H1 (cell line): ENCODE data around the gene ADRM1.

Experiments used
- CTCF ChIP-seq, 3 experiments: IDR thresholded peaks; 1 replicate in 2 of 3; 2 replicates in 1 of 3; pipeline versions ENCODE4 v1.5.1 to v1.6.1; 2011; ENCODE audit warnings: low read length in 3 of 3, mild to moderate bottlenecking in 3 of 3, inconsistent platforms in 2 of 3, low read depth in 1 of 3, moderate library complexity in 1 of 3; ENCODE audit not compliant: insufficient read depth in 1 of 3; ENCODE audit errors: control extremely low read depth in 1 of 3
- EGR1 ChIP-seq: IDR thresholded peaks from 2 replicates; pipeline ENCODE4 v1.6.1; 2011; ENCODE audit warnings: low read depth, low read length, borderline replicate concordance
- EP300 ChIP-seq, 2 experiments: IDR thresholded peaks; 1 replicate in 1 of 2; 2 replicates in 1 of 2; pipeline ENCODE4 v1.6.1; 2011 to 2012; ENCODE audit warnings: low read depth in 2 of 2, low read length in 2 of 2, mild to moderate bottlenecking in 2 of 2, borderline replicate concordance in 1 of 2, inconsistent platforms in 1 of 2, moderate library complexity in 1 of 2
- EZH2 ChIP-seq: fragments of 200-600 bp; sonication (generic); IDR thresholded peaks from 2 replicates; pipeline ENCODE4 v1.7.1; 2012; ENCODE audit warnings: low read depth, mild to moderate bottlenecking, moderate library complexity, low read length, inconsistent platforms; ENCODE audit not compliant: severe bottlenecking
- HDAC2 ChIP-seq, 2 experiments: fragments of 300-600 bp in 1 of 2; sonication (generic) in 1 of 2; IDR thresholded peaks; 2 replicates each; pipeline ENCODE4 v1.6.1; 2011 to 2012; ENCODE audit warnings: low read depth in 2 of 2, low read length in 2 of 2, mild to moderate bottlenecking in 2 of 2, moderate library complexity in 2 of 2, borderline replicate concordance in 1 of 2, inconsistent platforms in 1 of 2
- MAX ChIP-seq: IDR thresholded peaks from 2 replicates; pipeline ENCODE4 v1.6.1; 2012; ENCODE audit warnings: inconsistent platforms
- POLR2A ChIP-seq, 2 experiments: IDR thresholded peaks; 1 replicate in 1 of 2; 2 replicates in 1 of 2; pipeline ENCODE4 v1.6.1; 2011; ENCODE audit warnings: low read depth in 2 of 2, low read length in 2 of 2, mild to moderate bottlenecking in 2 of 2; ENCODE audit errors: control extremely low read depth in 1 of 2

- TF ChIP-seq CTCF (IDR thresholded peaks at IDR 0.05; ENCODE audit: control extremely low read depth in 1 of 3, insufficient read depth in 1 of 3, low read depth in 1 of 3, low read length in 3 of 3) (no peak), EGR1 (no peak), POLR2A (IDR thresholded peaks at IDR 0.05; ENCODE audit: control extremely low read depth in 1 of 2, low read depth in 2 of 2, low read length in 2 of 2) (no peak), HDAC2 (IDR thresholded peaks at IDR 0.05; ENCODE audit: borderline replicate concordance in 1 of 2, low read depth in 2 of 2, low read length in 2 of 2) (no peak), EP300 (IDR thresholded peaks at IDR 0.05; ENCODE audit: borderline replicate concordance in 1 of 2, low read depth in 2 of 2, low read length in 2 of 2) (no peak), EZH2 (no peak), MAX (no peak)
These were observed 23.8 kb downstream of the ADRM1 start for GRCh38 chr20:62326559-62326958.
